DMS53 (cell line): ENCODE data around the gene TMEM231.
"Not testable (repeated sequence)": the region's sequence is repeated elsewhere in the genome, so short reads cannot be mapped to it uniquely, and the experiment has no call there.

Experiments
- DNase-seq: peaks from one replicate; lab custom pipeline; 2025; lab: John Stamatoyannopoulos, UW

The TMEM231 gene

DNA sequence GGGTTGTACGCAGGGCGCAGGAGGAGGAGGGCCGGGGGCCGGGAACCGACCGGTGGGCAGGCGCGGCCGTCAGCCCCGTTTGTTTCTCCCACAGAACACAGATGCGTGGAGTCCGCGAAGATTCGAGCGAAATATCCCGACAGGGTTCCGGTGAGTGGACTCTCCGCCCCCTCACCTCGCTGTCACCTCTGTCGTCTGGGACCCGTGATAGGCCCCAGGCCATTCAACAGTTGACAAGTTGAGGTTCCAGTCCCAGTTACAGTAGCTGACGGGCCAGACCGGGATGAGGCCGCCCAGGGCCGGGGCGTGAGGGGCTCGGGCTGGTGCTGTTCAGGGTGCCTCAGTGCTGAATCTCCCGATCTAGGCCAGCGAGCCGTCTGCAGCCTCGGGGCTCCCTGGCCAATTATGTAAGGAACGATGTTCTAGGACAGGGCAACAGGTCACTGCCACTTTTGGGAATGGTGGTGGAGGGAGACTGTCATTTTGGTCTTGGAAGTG is 10.8 kb upstream of the TMEM231 start:
- DNase-seq = peak; percentile 39

DNA sequence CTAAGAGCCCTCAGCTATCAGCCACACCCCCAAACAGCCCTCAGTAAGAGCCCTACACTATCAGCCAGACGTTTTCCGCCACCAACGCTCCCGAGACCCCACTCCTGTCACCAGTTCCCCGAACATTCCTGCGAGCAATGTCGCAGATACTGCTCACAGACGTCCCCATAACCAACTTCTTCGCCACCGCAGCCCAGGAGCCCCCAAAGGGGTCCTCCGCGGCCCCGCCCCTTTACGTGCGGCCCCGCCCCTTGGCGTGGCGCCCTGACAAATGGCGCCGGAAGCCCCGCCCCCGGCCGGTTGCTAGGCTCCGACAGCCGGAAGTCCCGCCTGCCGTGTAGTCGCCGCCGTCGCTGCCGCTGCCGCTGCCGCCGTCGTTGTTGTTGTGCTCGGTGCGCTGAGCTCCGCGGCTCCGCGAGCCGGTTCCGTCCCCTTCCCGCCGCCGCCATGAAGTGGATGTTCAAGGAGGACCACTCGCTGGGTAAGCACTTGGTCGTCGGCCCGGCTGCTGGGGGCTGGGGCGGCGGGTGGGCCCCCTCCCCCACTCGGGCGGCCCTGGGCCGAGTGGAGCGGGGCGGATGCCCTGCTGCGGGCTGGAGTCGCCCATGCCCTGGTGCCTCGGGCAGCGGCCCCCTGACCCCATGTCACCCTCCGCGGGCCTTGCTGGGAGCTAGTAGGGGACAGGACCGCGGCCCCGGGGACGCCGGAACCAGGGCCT is 10.1 kb upstream of the TMEM231 start, which contains the start of gene GABARAPL2:
Gene GABARAPL2, plus strand, starts transcription at position 340 of the 718 bp plus-strand sequence. Its CDS starts 108 bp downstream, at position 448.
- DNase-seq = peak; percentile 90

- no peak for DNase-seq
Measured at GRCh38 chr16:75565640-75566039, 9.6 kb upstream of the TMEM231 start.

- no peak for DNase-seq
Measured at GRCh38 chr16:75559564-75560372, 3.7 kb upstream of the TMEM231 start.

DNA sequence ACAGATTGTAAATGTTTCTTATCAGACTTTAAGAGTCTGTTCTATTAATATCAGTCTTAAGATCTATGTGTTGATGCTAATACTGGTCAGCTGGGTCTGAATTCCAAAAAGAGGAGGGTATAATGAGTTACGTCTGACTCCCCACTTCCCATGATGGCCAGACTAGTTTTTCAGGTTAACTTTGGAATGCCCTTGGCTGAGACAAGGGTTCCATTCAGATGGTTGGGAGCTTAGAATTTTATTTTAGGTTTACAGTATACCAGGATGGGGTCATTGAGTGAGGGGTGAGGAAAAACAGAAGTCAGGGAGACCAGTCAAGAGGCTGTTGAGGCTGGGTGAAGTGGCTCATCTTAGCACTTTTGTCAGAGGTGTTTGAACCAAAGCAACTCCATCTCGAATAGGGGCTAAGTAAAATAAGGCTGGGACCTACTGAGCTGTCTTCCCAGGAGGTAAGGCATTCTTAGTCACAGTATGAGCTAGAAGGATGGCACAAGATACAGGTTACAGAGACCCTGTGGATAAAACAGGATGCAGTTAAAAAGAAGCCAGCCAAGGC is 2.9 kb upstream of the TMEM231 start:
- DNase-seq = no peak

DNA sequence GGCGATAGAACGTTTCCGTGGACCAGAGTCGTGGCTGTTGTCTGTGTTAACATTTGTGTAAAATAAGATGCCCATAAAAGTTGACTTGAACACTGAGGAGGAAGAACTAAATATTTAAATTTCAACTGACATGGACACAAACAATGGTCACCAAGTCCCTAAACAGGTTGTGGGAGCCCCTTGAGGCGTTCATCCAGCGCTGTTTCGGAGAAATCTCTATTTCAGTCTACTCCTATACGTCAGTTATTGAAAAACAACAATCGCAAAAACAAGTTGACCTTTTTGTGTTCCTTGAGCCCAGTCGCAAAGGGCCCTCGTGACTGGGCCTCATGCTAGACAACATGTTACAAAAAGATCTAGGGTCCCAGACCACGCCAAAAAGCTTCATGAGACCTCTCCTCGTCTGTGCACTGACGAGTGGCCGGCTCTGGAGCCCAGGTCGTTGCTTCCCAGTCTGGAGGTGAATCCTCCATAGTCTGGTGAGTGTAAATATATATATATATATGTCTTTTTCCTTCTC is 439 bp upstream of the TMEM231 start:
- DNase-seq = no peak

GRCh38 chr16:75555213-75555706 is 792 bp downstream of the TMEM231 start:
- DNase-seq = peak; percentile 92

DNA sequence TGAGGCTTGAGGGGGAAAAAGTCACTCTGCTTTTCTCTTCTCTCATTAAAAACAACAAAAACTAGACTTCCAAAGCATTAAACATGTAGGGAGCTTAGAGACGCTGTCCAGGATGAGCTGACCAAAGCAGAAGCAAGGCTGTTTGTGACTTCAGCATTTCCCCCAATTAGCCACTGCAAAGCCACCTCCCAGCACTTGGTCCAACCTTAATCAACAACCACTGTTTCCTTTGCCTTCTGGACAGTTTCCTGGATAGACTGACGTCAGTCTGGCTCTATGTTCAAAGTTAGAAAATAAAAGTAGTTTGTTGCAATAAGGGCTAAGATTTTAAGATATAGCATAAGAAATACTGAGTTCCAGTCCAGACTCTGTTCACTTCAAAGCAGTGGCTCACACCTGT is 3.1 kb downstream of the TMEM231 start:
- DNase-seq = no peak

GRCh38 chr16:75550211-75550662 is 5.8 kb downstream of the TMEM231 start:
- peak; percentile 51 for DNase-seq

DNA sequence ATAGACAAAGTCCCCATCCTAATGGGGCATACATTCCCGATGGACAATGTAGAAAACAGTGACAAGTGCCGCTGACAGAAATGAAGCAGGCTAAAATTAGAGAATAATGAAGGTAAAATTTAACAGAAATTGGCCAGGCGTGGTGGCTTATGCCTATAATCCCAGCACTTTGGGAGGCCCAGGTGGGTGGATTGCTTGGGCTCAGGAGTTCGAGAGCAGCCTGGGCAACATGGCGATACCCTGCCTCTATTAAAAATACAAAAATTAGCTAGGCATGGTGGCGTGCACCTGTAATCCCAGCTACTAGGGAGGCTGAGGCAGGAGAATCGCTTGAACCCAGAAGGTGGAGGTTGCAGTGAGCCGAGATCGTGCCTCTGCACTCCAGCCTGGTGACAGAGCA is 7.6 kb downstream of the TMEM231 start:
- DNase-seq = not testable (repeated sequence)

GRCh38 chr16:75546293-75546692 is 9.8 kb downstream of the TMEM231 start:
- no peak for DNase-seq

DNA sequence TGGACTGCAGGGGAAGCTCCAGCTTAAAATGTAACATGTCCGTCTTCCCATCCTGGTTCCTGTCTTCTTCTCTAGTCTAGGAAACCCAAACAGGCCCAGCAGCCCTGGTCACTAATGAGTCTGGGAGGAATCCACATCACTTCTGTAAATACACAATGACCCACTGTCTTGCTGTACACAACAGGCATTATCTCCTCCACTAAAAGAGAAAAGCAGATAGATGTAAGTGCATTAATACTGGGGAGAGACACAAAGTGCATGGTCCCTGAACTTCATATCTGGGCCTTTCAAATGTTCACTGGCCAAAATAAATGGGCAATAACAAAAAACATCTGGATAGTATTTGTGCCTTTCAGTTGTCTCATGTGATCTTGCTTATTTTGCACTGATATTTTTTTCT is 10.2 kb downstream of the TMEM231 start:
- not testable (repeated sequence) for DNase-seq

DNA sequence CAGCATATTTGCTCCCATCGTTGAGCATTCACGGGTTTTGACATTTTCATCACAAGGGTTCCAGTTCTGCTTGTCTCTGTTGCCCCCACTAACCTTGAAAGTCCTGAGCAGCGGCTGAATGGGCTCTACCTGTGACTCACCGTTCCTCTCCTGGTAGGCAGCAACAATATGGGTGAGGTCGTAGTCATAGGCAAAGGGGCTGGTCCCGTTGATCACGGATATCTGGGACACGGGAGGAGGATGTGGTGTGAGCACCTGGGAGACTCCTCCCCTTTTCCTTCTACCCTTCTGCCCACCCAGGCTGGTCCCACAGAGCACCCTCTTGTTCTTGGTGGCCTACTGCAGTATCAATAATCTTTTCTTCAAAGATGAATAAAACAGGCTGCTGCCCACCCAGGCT is 13.6 kb downstream of the TMEM231 start:
- DNase-seq = not testable (repeated sequence)

DNA sequence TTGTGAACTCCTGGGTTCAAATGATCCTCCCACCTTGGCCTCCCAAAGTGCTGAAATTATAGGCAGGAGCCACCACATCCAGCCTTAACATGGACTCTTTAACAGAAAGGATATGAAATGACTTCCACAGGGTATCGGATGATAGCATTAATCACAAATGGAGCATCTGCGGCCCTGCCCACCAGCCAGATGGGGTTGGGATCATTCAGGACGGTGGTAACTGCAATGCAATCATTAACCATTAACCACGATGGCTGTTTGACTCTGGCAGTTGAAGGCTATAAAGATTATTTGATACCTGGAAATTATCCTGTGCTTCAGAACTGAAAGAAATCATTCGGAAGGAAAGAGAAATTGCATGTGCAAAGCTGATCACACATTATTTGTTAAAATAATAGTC is 14.8 kb downstream of the TMEM231 start:
- DNase-seq = no peak

- not testable (repeated sequence) for DNase-seq
Measured at GRCh38 chr16:75538882-75539565, 17.0 kb downstream of the TMEM231 start.

GRCh38 chr16:75537776-75538175 is 18.3 kb downstream of the TMEM231 start:
- no peak for DNase-seq

GRCh38 chr16:75535901-75536300 is 20.2 kb downstream of the TMEM231 start, which contains the start of gene CHST5:
Gene CHST5 (minus strand): TSS chr16:75536108. CDS start chr16:75530384, 5,724 bp downstream.
- DNase-seq = peak; percentile 7

- DNase-seq = no peak
Measured at GRCh38 chr16:75535211-75535843, 20.7 kb downstream of the TMEM231 start.

DNA sequence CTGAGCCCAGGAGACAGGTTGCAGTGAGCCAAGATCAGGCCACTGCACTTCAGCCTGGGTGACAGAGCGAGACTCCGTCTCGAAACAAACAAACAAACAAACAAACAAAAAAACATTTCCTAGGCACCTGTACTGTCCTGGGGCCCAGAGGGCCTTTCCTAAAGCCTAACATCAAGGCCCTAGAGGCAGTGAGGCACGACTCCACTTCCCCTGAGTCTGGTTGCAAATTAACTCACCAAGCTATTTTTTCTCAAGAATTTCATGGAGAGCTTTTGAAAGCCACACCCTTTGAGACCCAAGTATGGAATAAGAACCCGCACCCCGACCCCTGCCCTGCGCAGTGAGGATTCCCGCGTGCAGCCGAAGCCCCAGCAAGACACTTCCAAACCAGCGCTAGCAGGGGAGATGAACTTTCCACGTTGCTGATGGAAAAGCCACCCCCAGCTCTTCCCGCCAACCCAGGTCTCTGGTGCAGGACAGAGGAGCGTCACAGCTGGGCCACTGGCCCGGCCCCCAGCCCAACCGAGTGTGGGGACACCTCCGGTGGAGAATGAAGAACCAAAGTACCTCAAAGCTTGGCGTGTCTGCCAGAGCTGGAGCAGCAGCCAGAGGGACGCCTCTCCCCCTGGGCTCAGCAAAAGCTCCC is 21.4 kb downstream of the TMEM231 start:
- DNase-seq = peak; percentile 6

GRCh38 chr16:75532791-75533190 is 23.3 kb downstream of the TMEM231 start:
- no peak for DNase-seq
